HepG2 (cell line): ENCODE measurements around the gene LRP10. TPM values are rescaled to one million over a fixed set of nuclear protein-coding genes. Genes with fewer than 3 reads are reported as not detected.

Experiments
- ATAC-seq: fragments of 200-7000 bp; cut with Tn5 transposase; 3 replicates; pipeline ENCODE4 v1.9.1; 2020; ENCODE audit warnings: mild to moderate bottlenecking, moderate library complexity
- BruUV-seq: library from RNA; stranded (reverse); fragments of 400-500 nt; replicated peaks from 2 replicates; lab custom pipeline; 2021; lab: Mats Ljungman, UMichigan
- CTCF ChIA-PET: fragments of 300-600 bp; formaldehyde crosslinking; extraction: SDS; loops from one replicate; lab custom pipeline; 2021; ENCODE audit warnings: low total read pairs, inconsistent platforms, low intra/inter-chr PET ratio; lab: Yijun Ruan, JAX
- POLR2A ChIA-PET: fragments of 350-600 bp; sonication (Branson Sonifier 250); formaldehyde crosslinking; loops from one replicate; lab custom pipeline; 2020; ENCODE audit warnings: antibody characterized with exemption, inconsistent platforms; lab: Yijun Ruan, JAX
- DNase-seq: peaks from one replicate; pipeline ENCODE4 v3.0.0-alpha.2; 2015; ENCODE audit warnings: low spot score
- FAIRE-seq: peaks from 3 replicates; lab custom pipeline; 2011; peaks lifted over from hg19 to GRCh38; lab: Jason Lieb, UNC
- H2AFZ ChIP-seq: one replicate; pipeline ENCODE4 v1.6.1; 2011; ENCODE audit warnings: low read length, inconsistent platforms
- H3K27ac ChIP-seq: fragments of 300-600 bp; 3 replicates; pipeline ENCODE4 v1.8.0; 2011; ENCODE audit warnings: mixed run types, mild to moderate bottlenecking, mixed read lengths, low read length, inconsistent platforms; ENCODE audit not compliant: insufficient read depth; ENCODE audit errors: extremely low read length
- H3K27me3 ChIP-seq, 2 experiments: fragments of 200-600 bp in 1 of 2; 2 replicates in 1 of 2; 3 replicates in 1 of 2; pipeline versions ENCODE4 v1.6.0 to v1.8.0; 2011; ENCODE audit warnings: low read length in 2 of 2, mild to moderate bottlenecking in 2 of 2, moderate library complexity in 2 of 2, inconsistent platforms in 1 of 2; ENCODE audit not compliant: insufficient read depth in 2 of 2, control insufficient read depth in 1 of 2
- H3K36me3 ChIP-seq, 2 experiments: fragments of 200-600 bp in 1 of 2; replicated peaks in 1 of 2; 2 replicates in 1 of 2; 3 replicates in 1 of 2; pipeline versions ENCODE4 v1.5.1 to v1.8.0; 2011; ENCODE audit warnings: low read length in 2 of 2, inconsistent platforms in 1 of 2; ENCODE audit not compliant: insufficient read depth in 2 of 2, control insufficient read depth in 1 of 2
- H3K4me1 ChIP-seq: 2 replicates; pipeline ENCODE4 v1.5.1; 2012; ENCODE audit warnings: low read length, inconsistent platforms; ENCODE audit not compliant: insufficient read depth
- H3K4me2 ChIP-seq: 2 replicates; pipeline ENCODE4 v1.6.0; 2011; ENCODE audit warnings: low read depth, low read length, inconsistent platforms
- H3K4me3 ChIP-seq, 3 experiments: fragments of 200-600 bp in 1 of 3; sonication (generic), shearing (Covaris generic) in 1 of 3; replicated peaks in 1 of 3; 2 replicates each; pipeline ENCODE4 v1.5.1; 2011 to 2016; ENCODE audit warnings: low read length in 3 of 3, inconsistent platforms in 2 of 3, low read depth in 2 of 3, mild to moderate bottlenecking in 2 of 3, control low read depth in 1 of 3, mixed read lengths in 1 of 3; ENCODE audit not compliant: insufficient read depth in 1 of 3
- H3K79me2 ChIP-seq: one replicate; pipeline ENCODE4 v1.6.1; 2011; ENCODE audit warnings: low read length, inconsistent platforms; ENCODE audit not compliant: insufficient read depth
- H3K9ac ChIP-seq: 2 replicates; pipeline ENCODE4 v1.6.0; 2011; ENCODE audit warnings: mild to moderate bottlenecking, low read depth, low read length, inconsistent platforms; ENCODE audit not compliant: insufficient read depth
- H3K9me3 ChIP-seq: 2 replicates; pipeline ENCODE4 v1.5.1; 2012; ENCODE audit warnings: mild to moderate bottlenecking, low read length
- H4K20me1 ChIP-seq: 2 replicates; pipeline ENCODE4 v1.6.0; 2011; ENCODE audit warnings: inconsistent platforms, mild to moderate bottlenecking, low read length, moderate library complexity; ENCODE audit not compliant: insufficient read depth
- E2F5 ChIP-seq: sonication (generic); formaldehyde crosslinking; conservative IDR thresholded peaks from 2 replicates; pipeline ENCODE4 v1.4.0; 2020; ENCODE audit warnings: missing genetic modification reagents
- FLYWCH1 ChIP-seq: sonication (generic); formaldehyde crosslinking; IDR thresholded peaks from 2 replicates; pipeline ENCODE4 v1.8.1; 2023; ENCODE audit warnings: mild to moderate bottlenecking, missing genetic modification reagents
- IKZF1 ChIP-seq: fragments of 450-650 bp; IDR thresholded peaks from 2 replicates; pipeline ENCODE4 v1.7.1; 2016
- JUNB ChIP-seq: sonication (generic); formaldehyde crosslinking; IDR thresholded peaks from 2 replicates; pipeline ENCODE4 v1.8.0; 2022; ENCODE audit warnings: missing genetic modification reagents, mild to moderate bottlenecking, borderline replicate concordance
- KMT2A ChIP-seq: sonication (generic); formaldehyde crosslinking; IDR thresholded peaks from 2 replicates; pipeline ENCODE4 v1.4.0; 2020; ENCODE audit warnings: missing genetic modification reagents
- NCOA5 ChIP-seq: sonication (generic); formaldehyde crosslinking; IDR thresholded peaks from 2 replicates; pipeline ENCODE4 v1.4.0; 2020; ENCODE audit warnings: missing genetic modification reagents
- NR2F1 ChIP-seq, 2 experiments: fragments of 450-650 bp in 1 of 2; formaldehyde crosslinking in 1 of 2; IDR thresholded peaks; 2 replicates each; pipeline versions ENCODE4 v1.5.0 to v1.6.1; 2016 to 2020; ENCODE audit warnings: mild to moderate bottlenecking in 1 of 2, missing compliant biosample characterization in 1 of 2, missing genetic modification reagents in 1 of 2, moderate library complexity in 1 of 2
- PAXIP1 ChIP-seq: sonication (generic); formaldehyde crosslinking; conservative IDR thresholded peaks from 2 replicates; pipeline ENCODE4 v1.4.0; 2020; ENCODE audit warnings: mild to moderate bottlenecking, missing genetic modification reagents, moderate library complexity
- STAT6 ChIP-seq: sonication (generic); formaldehyde crosslinking; IDR thresholded peaks from 2 replicates; pipeline ENCODE4 v1.4.0; 2020; ENCODE audit warnings: missing genetic modification reagents, mild to moderate bottlenecking, borderline replicate concordance
- U2AF1 ChIP-seq: fragments of 200-400 bp; formaldehyde crosslinking; optimal IDR thresholded peaks from 2 replicates; pipeline ENCODE3; 2017; ENCODE audit warnings: mild to moderate bottlenecking, low read depth, low read length
- UBTF ChIP-seq: sonication (generic); formaldehyde crosslinking; IDR thresholded peaks from 2 replicates; pipeline ENCODE4 v1.4.0; 2020; ENCODE audit warnings: mild to moderate bottlenecking, missing genetic modification reagents
- ZNF589 ChIP-seq: sonication (generic); formaldehyde crosslinking; conservative IDR thresholded peaks from 2 replicates; pipeline ENCODE4 v1.8.0; 2022; ENCODE audit warnings: mild to moderate bottlenecking, moderate library complexity, missing genetic modification reagents
- ZNF670 ChIP-seq: sonication (generic); formaldehyde crosslinking; IDR thresholded peaks from 2 replicates; pipeline ENCODE4 v1.8.0; 2022; ENCODE audit warnings: mild to moderate bottlenecking, missing genetic modification reagents, borderline replicate concordance
- ZNF678 ChIP-seq: sonication (generic); formaldehyde crosslinking; IDR thresholded peaks from 2 replicates; pipeline ENCODE4 v1.4.0; 2020; ENCODE audit warnings: mild to moderate bottlenecking, missing genetic modification reagents
- WGBS: methylation state at CpG from one replicate; pipeline ENCODE4 v1.1.6; 2017; ENCODE audit warnings: low lambda C conversion rate; 5-methylcytosine and 5-hydroxymethylcytosine counted together
- in situ Hi-C: cut with HindIII; loops from 2 replicates; pipeline ENCODE4 v1.10.0; 2017; ENCODE audit warnings: low pct_unique_long_range_greater_than_20kb; ENCODE audit not compliant: extremely low pct_ligation_motif_present
- intact Hi-C: fragments of 100-400 bp; cut with micrococcal nuclease; formaldehyde crosslinking; loops from one replicate; pipeline ENCODE4 v1.10.0; 2022; ENCODE audit not compliant: unreplicated experiment
- polyA plus RNA-seq, 8 experiments: library from polyadenylated mRNA; depleted of rRNA in 3 of 8; stranded (reverse) in 7 of 8; unstranded in 1 of 8; fragments of >200 nt; fragmentation: Illumina TruSeq in 4 of 8; extraction: Trizol in 4 of 8; gene quantifications; 2 replicates each; pipeline versions ENCODE4 v1.2.1 to v1.2.3, GENCODE V29; 2011 to 2016; ENCODE audit warnings: low read depth in 4 of 8, missing spikeins in 1 of 8, mixed read lengths in 1 of 8; ENCODE audit not compliant: insufficient read depth in 1 of 8
- total RNA-seq, 5 experiments: library from RNA; depleted of rRNA; stranded (reverse); fragments of >200 nt; fragmentation: Illumina TruSeq; extraction: Trizol; gene quantifications; 2 replicates each; pipeline ENCODE4 v1.2.3, GENCODE V29; 2016; ENCODE audit warnings: low read depth in 1 of 5

Gene LRP10
- total and polyA plus RNA-seq, 2 of the 13 experiments (the other 11 are each of a cell fraction or from before 2014, with no cell fraction given), result 16.9 to 45.2 TPM

GRCh38 chr14:22835505-22835904, 36.0 kb upstream of the LRP10 start:
- 92% methylated on average over 3 of the region's 3 CpGs for WGBS
- intact Hi-C loops, result no loop called here
- peaks cover 53% of the 10 kb centered on the region for H3K4me1 ChIP-seq
- TF ChIP-seq ZNF670 (no peak), NR2F1 (CRISPR knock-in tag; IDR thresholded peaks at IDR 0.05) (no peak), ZNF589 (CRISPR knock-in tag) (0 out of 2 replicates have a peak, but pooled peaks have one; percentile 41), PAXIP1 (CRISPR knock-in tag) (no peak), E2F5 (CRISPR knock-in tag) (no peak), FLYWCH1 (no peak), NCOA5 (CRISPR knock-in tag) (no peak), IKZF1 (0 out of 2 replicates have a peak, but pooled peaks have one; percentile 44), UBTF (CRISPR knock-in tag) (no peak), U2AF1 (no peak), STAT6 (CRISPR knock-in tag) (no peak), ZNF678 (CRISPR knock-in tag) (no peak), JUNB (CRISPR knock-in tag) (peak; percentile 78), KMT2A (no peak)

More at GRCh38 chr14:22835505-22835904, 36.0 kb upstream of the LRP10 start:
- POLR2A ChIA-PET, result interaction anchor here (0.5 to 2.3 kb wide), 6 partner anchors 13 to 94 kb away, joined by 3 to 9 read pairs (median 4); partner anchors contain the start of genes OXA1L and PRMT5
- no peak for DNase-seq
- no peak for ATAC-seq
- peaks cover 9 to 17% of the 10 kb centered on the region in 2 experiments for H3K36me3 ChIP-seq
- FAIRE-seq, result no peak
- H3K27ac ChIP-seq, result no peak overlapping the region
- no peaks in the 10 kb centered on the region; a peak in 1 of 5 replicates for H3K27me3 ChIP-seq
- H3K79me2 ChIP-seq, result peaks cover 10% of the 10 kb centered on the region
- no peaks in the 10 kb centered on the region for H3K9me3 ChIP-seq
- no peak overlapping the region for H3K9ac ChIP-seq
- H3K4me3 ChIP-seq, result no peak overlapping the region
- H4K20me1 ChIP-seq, result no peaks in the 10 kb centered on the region
- no peak overlapping the region for H2AFZ ChIP-seq
- no TSS peak for BruUV-seq
- H3K4me2 ChIP-seq, result no peak overlapping the region
- in situ Hi-C loops, result no loop called here
- CTCF ChIA-PET, result interaction anchor here (2.4 to 2.6 kb wide), 2 partner anchors 18 to 278 kb away, joined by 10 read pairs; no protein-coding TSS in a partner anchor
